Measurements from ENCODE around the gene SNPH. TPM values are rescaled to one million over a fixed set of nuclear protein-coding genes. Genes with fewer than 3 reads are reported as not detected.
A peak's percentile ranks its signal among the peaks of the same experiment; 100 is the strongest.

SNPH gene
- total RNA-seq, 1 donor from 2014 or later = 4.9 TPM

GRCh38 chr20:1301031-1301529 lies 35.0 kb downstream of the SNPH start:
- intact Hi-C loops (cut with DNase I) = no loop called here
- ATAC-seq (no peak), DNase-seq (ENCODE audit: low spot score) (no peak)

- ATAC-seq (no peak), DNase-seq (ENCODE audit: low spot score) (no peak)
- intact Hi-C loops (cut with DNase I) = no loop called here
These were observed 36.8 kb downstream of the SNPH start for GRCh38 chr20:1302685-1303541.

- ATAC-seq (peak; percentile 7), DNase-seq (ENCODE audit: low spot score) (no peak)
- intact Hi-C loops (cut with DNase I) = no loop called here
These were observed 38.8 kb downstream of the SNPH start for GRCh38 chr20:1304710-1305515.

GRCh38 chr20:1305712-1306111 lies 39.6 kb downstream of the SNPH start:
- no peak for DNase-seq (ENCODE audit: low spot score)
- intact Hi-C loops (cut with DNase I) = no loop called here
- peak; percentile 13 for ATAC-seq

GRCh38 chr20:1306316-1307135 lies 40.4 kb downstream of the SNPH start:
- DNase-seq (ENCODE audit: low spot score) = no peak
- intact Hi-C loops (cut with DNase I) = no loop called here
- no peak for ATAC-seq

- no peak for ATAC-seq
- DNase-seq (ENCODE audit: low spot score) = no peak
- intact Hi-C loops (cut with DNase I) = no loop called here
These were observed 41.1 kb downstream of the SNPH start for GRCh38 chr20:1307171-1307570.

- intact Hi-C loops (cut with DNase I) = no loop called here
- DNase-seq (ENCODE audit: low spot score) (no peak), ATAC-seq (no peak)
These were observed 41.5 kb downstream of the SNPH start for GRCh38 chr20:1307571-1307971.

GRCh38 chr20:1308067-1308701 lies 42.1 kb downstream of the SNPH start:
- ATAC-seq (no peak), DNase-seq (ENCODE audit: low spot score) (no peak)
- intact Hi-C loops (cut with DNase I) = no loop called here

GRCh38 chr20:1308702-1309095 lies 42.6 kb downstream of the SNPH start:
- DNase-seq (ENCODE audit: low spot score) (no peak), ATAC-seq (no peak)

GRCh38 chr20:1309439-1309847 lies 43.3 kb downstream of the SNPH start:
- DNase-seq (ENCODE audit: low spot score) (no peak), ATAC-seq (no peak)
- intact Hi-C loops (cut with DNase I) = no loop called here

More at GRCh38 chr20:1308702-1309095, 42.6 kb downstream of the SNPH start:
- intact Hi-C loops (cut with DNase I) = no loop called here

GRCh38 chr20:1310071-1310470 lies 44.0 kb downstream of the SNPH start:
- no peak for ATAC-seq
- DNase-seq (ENCODE audit: low spot score) = no peak
- intact Hi-C loops (cut with DNase I) = loop anchor here (10.0 kb wide), 1 partner anchor 135 kb away; no protein-coding TSS in a partner anchor

- intact Hi-C loops (cut with DNase I) = loop anchor here (10.0 kb wide), 1 partner anchor 134 kb away; no protein-coding TSS in a partner anchor
- DNase-seq (ENCODE audit: low spot score) (no peak), ATAC-seq (no peak)
These were observed 44.6 kb downstream of the SNPH start for GRCh38 chr20:1310506-1311190.

GRCh38 chr20:1312308-1312707 lies 46.2 kb downstream of the SNPH start:
- ATAC-seq (no peak), DNase-seq (ENCODE audit: low spot score) (no peak)
- intact Hi-C loops (cut with DNase I) = loop anchor here (10.0 kb wide), 1 partner anchor 132 kb away; no protein-coding TSS in a partner anchor

- ATAC-seq (no peak), DNase-seq (ENCODE audit: low spot score) (no peak)
- intact Hi-C loops (cut with DNase I) = loop anchor here (10.0 kb wide), 1 partner anchor 132 kb away; no protein-coding TSS in a partner anchor
These were observed 46.8 kb downstream of the SNPH start for GRCh38 chr20:1312904-1313235.

GRCh38 chr20:1313236-1313964 lies 47.3 kb downstream of the SNPH start:
- DNase-seq (ENCODE audit: low spot score) = peak; percentile 89
- peak; percentile 94 for ATAC-seq
- intact Hi-C loops (cut with DNase I) = loop anchor here (10.0 kb wide), 1 partner anchor 131 kb away; no protein-coding TSS in a partner anchor

GRCh38 chr20:1315804-1316203 lies 49.7 kb downstream of the SNPH start:
- no peak for DNase-seq (ENCODE audit: low spot score)
- ATAC-seq = no peak
- intact Hi-C loops (cut with DNase I) = loop anchor here (10.0 kb wide), 1 partner anchor 129 kb away; no protein-coding TSS in a partner anchor

Measured in sciatic nerve (tissue), 2 donors.